T1000 (cell line): ENCODE results near the gene EYA3.

Source experiments
- DNase-seq: peaks from one replicate; lab custom pipeline; 2025; ENCODE audit warnings: mixed read lengths; lab: John Stamatoyannopoulos, UW

The EYA3 gene

DNA sequence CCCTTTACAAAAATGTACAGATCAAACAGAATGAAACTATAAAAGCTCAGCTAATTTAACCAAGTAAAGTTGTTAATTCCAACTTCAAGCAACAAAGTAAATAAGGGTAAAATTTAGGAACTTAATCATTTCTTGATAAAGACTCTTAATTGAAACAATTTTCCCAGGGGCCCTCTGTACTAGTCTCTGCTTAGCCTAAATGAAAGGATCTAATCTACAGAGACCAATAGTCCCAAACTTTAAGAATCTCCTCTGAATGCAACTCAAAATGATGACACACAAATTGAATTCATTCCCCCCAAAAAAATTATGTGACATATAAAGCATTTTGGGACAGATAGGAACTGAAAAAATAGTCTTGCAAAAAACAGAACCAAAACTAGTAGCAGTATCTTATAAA lies 16.6 kb downstream of the EYA3 start:
- no peak for DNase-seq

GRCh38 chr1:28070725-28071593 lies 17.5 kb downstream of the EYA3 start:
- DNase-seq: no peak

DNA sequence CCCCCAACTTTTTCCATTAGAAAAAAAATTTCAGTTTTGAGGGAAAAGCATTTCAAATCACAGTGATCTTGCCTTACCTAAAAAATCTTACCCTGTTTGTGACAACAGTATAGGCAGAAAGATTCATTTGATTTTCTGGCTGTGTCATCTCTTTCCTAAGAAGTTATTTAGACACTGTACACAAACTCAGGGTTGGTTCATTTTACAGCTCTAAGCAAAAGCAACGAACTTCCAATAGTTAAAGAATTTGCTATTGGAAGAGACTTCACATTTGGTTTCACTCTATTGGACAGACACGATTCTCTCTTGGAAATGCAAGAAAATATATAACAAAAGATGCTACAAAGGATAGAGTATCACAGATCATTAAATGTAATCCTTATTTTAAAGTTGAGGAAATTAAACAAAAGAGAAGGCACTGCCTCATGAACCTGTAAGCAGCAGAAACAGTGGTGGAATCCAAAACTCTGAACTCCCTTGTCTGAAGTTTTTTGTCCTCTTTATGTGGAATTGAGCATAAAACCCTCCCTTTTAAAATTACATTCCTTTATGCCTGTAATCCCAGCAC lies 20.8 kb downstream of the EYA3 start:
- DNase-seq: no peak

GRCh38 chr1:28066393-28067154 lies 21.8 kb downstream of the EYA3 start:
- DNase-seq: no peak

- DNase-seq: no peak
Measured at GRCh38 chr1:28064064-28064463, 24.3 kb downstream of the EYA3 start.

DNA sequence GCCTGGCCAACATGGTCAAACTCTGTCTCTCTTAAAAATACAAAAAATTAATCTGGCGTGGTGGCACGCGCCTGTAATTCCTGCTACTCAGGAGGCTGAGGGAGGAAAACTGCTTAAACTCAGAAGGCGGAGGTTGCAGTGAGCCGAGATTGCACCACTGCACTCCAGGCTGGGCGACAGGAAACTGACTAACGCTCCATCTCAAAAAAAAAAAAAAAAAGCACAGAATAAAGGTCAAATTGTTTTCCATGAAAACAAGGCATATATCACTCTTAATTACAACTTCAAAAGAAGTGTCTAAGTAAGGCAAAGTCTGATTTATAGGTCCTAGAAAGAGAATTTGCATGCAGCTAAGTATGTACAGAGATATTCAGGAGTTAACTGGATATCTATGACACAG lies 25.6 kb downstream of the EYA3 start:
- DNase-seq: no peak

GRCh38 chr1:28058971-28059878 lies 29.2 kb downstream of the EYA3 start:
- DNase-seq: no peak

DNA sequence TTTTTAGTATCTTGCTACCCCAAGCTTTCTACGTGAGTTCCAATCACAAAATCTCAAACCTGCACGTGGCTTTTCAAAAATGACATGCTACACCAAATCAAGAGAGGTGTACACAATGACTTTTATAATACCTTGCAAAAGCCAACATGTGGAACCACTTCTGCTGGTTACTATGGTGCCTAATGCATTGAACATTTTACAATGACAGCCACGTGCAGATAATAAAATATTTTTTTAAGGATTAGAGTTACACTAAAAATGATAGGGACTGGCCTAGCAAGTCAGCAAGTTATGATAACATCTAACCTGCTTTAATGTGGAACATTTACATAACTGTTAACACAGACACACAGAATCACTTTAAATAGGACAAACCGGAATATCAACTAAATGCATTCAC lies 30.2 kb downstream of the EYA3 start:
- no peak for DNase-seq

GRCh38 chr1:28056129-28056925 lies 32.1 kb downstream of the EYA3 start:
- DNase-seq: no peak

GRCh38 chr1:28050776-28051175 lies 37.6 kb downstream of the EYA3 start:
- DNase-seq: no peak

GRCh38 chr1:28046716-28047115 lies 41.7 kb downstream of the EYA3 start:
- no peak for DNase-seq

- DNase-seq: no peak
Measured at GRCh38 chr1:28045777-28046176, 42.6 kb downstream of the EYA3 start.

DNA sequence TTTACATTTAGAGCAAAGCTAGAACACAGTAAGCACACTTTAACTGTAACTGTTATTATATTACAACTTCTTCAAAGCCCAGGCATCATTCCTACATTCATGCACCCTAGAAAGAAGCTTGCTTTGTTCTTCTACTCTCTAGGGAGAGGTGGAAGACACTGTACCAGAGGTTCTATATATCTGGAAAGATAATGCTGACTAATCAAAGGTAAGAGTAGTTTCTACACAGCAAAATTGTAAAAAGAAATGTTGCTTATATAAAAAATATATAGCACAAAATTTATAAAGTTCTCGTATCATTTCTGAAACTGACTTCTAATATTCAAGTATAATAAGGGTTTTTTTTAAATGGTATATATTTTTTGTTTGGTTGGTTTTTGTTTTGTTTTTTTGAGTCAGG lies 44.0 kb downstream of the EYA3 start:
- no peak for DNase-seq

DNA sequence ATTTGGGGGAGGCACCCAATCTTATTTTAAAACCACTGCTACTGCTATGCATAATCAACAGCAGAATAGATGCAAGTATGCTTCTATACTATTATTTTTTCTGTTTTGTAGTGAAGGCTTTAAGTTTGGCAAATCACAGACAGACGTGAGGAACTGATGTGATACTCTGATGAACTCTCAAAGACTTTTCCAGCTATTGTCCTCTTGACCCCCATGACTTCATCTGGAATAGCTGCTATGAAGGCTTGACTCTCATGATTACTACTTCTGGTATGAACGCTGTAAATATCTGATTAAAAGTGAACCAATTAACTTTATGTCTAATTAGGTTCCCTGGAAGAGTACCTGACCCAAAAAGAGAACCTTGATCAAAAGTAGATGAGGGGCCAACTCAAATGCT lies 49.1 kb downstream of the EYA3 start:
- no peak for DNase-seq

DNA sequence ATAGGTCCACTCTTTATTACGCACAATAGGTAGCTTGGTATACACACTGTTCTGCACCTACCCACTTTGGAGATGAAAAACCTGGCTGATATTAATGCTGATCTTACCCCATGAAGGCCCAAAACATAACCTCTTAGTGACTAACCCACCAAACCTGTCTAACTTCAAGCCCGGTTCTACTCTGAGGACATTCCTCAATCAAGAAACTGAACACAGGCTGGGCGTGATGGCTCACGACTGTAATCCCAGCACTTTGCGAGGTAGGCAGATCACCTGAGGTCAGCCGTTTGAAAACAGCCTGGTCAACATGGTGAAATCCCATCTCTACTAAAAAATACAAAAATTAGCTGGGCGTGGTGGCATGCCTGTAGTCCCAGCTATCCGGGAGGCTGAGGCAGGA lies 50.5 kb downstream of the EYA3 start:
- no peak for DNase-seq

GRCh38 chr1:28037206-28037605 lies 51.2 kb downstream of the EYA3 start:
- DNase-seq: no peak

- DNase-seq: no peak
Measured at GRCh38 chr1:28036431-28036830, 52.0 kb downstream of the EYA3 start.

GRCh38 chr1:28035420-28035819 lies 53.0 kb downstream of the EYA3 start:
- DNase-seq: no peak

GRCh38 chr1:28032281-28032680 lies 56.1 kb downstream of the EYA3 start:
- no peak for DNase-seq

DNA sequence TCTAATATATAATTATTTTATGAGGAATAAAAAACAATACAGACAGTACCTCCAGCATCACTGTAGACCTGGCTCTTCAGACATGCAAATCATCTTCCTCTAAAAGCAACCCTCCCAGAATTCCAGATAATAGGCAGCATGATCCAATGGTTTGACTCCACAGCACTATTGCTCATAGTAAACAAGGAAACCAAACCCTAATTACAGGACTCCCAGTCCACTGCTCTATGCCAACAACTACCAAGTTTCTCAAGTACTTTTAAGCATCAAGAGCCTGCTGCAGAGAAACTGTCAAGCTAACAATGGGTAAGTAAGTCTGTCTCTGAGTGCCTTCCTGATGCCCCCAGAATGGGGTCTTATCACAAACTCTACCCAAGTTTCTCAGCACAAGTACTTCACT lies 57.2 kb downstream of the EYA3 start:
- DNase-seq: no peak
